HG02571 (cell line): ENCODE measurements around the gene IFITM1.
"Not testable (repeated sequence)": the region's sequence is repeated elsewhere in the genome, so short reads cannot be mapped to it uniquely, and the experiment has no call there.

Experiments used
- ATAC-seq: cut with Tn5 transposase; IDR thresholded peaks from one replicate; pipeline ENCODE4 v1.9.1; 2021; ENCODE audit warnings: mild to moderate bottlenecking, moderate library complexity; ENCODE audit not compliant: unreplicated experiment

Gene IFITM1

DNA sequence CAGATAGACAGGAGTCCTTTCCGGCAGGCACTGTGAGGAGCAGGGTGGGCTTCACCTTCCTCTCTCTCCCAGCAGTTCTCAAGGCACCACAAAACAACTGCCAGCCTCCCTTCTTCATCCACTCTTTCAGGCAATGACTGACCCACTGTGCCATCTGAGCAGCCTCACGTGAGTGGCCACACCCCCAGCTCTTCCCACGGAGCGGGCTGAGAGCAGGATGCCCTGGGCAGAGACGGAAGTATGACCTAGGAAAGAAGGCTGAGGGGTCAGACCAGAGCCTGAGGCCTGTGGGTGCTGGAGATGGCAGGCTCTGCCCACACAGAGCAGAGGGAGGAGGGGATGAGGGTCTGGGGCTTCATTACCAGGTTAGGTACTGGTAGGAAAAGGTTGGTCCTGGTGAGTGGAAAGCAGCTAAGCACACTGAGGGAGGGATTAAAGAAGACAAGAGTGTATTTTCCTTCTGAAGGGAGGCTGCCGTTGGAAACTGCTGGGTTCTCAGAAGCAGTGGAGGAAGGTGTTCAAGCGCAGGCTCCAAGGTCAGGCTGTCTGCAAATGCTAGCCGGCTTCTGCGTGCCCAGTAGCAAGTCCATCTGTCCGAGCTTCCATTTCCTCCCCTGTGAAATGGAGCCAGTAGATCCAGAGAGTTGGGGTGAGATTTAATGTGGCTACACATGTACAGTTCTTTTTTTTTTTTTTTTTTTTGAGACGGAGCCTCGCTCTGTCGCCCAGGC is 31.0 kb upstream of the IFITM1 start:
- ATAC-seq: no peak

DNA sequence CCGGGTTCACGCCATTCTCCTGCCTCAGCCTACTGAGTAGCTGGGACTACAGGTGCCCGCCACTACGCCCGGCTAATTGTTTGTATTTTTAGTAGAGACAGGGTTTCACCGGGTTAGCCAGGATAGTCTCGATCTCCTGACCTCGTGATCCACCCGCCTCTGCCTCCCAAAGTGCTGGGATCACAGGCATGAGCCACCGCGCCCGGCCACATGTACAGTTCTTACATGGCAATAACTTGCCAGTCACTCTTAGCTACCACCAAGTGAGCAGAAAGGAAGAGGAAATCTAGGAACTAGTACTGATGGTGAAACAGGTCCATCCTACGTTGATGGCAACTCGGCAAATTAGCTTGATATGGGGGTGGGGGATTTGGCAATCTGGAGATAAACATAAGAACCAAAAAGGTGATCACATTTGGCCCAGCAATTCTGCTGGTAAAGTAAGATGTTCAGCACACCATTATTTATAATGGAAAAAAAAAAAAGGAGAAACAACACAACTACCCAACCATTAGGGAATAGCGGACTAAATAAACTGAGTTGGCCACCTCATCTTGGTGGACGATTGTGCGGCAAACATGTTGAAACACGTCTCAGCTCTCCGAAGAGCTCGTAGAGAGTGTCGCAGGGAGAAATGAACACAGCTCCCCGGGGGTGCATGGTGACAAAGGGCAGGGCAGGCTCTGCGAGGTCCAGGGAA is 30.3 kb upstream of the IFITM1 start:
- ATAC-seq: no peak

DNA sequence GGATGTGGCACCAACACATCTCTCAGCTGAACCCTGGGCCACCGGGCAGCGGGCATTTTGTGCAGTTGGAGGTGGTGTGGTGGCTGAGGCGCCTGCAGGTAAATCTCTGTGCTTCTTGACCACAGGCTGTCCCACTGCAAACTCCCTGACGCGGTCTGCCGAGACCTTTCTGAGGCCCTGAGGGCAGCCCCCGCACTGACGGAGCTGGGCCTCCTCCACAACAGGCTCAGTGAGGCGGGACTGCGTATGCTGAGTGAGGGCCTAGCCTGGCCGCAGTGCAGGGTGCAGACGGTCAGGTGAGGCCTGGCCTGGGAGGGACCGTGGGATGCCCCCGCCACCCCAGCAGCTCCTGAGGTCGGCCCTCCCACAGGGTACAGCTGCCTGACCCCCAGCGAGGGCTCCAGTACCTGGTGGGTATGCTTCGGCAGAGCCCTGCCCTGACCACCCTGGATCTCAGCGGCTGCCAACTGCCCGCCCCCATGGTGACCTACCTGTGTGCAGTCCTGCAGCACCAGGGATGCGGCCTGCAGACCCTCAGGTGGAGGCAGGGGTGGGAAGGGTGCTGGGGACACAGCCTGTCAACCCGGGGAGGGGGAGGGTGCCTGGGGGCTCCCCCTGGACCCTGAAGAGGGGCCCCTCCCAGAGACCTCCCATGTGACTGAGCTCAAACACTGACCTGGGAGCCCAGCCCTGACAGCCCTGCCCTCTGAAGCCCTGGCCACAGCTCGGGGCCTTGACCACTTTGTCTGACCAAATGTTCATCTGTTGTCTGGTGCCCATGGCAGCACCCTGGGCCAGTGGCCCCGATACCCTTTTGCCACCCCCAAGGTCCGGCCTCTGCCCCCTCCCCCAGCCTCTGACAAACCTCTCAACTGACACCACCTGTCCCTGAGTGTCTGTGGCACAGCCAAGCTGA is 29.5 kb upstream of the IFITM1 start:
- ATAC-seq: no peak

DNA sequence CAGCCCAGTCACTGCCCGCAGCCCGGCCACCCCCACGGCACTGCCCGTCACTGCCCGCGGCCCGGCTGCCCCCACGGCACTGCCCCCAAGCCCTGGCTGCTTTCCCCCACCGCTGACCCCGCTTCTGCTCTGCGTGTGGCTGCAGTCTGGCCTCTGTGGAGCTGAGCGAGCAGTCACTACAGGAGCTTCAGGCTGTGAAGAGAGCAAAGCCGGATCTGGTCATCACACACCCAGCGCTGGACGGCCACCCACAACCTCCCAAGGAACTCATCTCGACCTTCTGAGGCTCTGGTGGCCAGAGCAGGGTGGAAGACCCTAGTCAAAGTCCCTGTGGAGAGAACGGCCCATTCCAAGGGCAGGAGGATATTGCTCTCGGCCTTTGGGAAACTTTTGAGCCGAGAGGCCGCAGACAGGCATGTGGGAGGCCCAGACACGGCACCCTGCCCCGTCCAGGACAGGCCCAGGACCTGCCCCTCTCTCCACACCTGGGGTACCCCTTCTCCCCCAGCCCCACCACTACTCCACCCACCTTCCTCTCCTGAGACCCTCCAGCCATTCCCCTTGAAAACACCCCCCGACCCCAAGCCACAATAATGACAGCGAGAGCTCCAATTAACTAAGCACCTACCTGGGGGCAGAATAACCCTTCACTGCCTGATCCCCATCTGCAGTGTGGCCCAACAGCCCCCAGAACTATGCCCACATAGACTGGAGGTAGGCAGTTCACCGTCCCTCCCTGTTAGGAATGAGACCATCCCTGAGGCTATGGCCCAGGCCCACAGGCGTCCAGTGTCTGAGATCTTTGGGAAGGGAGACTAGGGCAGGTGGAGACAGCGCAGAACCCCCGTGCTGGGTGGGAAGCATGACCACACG is 28.6 kb upstream of the IFITM1 start:
- ATAC-seq: no peak

DNA sequence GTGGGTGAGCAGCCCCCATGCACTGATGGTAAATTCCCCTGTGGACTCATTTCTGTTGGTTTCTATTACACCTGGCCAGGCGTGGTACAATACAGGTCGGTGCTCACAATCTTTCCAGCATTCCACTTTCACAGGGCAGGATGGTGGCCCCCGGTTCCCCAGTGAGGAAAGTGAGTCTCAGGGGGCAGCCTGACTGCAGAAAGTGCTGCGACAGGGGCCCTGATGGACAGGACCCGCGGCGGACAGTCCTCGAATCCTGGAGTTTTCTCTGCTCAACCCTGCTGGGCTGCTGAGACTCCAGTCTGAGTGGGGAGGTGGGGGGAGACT is 28.0 kb upstream of the IFITM1 start:
- ATAC-seq: no peak

DNA sequence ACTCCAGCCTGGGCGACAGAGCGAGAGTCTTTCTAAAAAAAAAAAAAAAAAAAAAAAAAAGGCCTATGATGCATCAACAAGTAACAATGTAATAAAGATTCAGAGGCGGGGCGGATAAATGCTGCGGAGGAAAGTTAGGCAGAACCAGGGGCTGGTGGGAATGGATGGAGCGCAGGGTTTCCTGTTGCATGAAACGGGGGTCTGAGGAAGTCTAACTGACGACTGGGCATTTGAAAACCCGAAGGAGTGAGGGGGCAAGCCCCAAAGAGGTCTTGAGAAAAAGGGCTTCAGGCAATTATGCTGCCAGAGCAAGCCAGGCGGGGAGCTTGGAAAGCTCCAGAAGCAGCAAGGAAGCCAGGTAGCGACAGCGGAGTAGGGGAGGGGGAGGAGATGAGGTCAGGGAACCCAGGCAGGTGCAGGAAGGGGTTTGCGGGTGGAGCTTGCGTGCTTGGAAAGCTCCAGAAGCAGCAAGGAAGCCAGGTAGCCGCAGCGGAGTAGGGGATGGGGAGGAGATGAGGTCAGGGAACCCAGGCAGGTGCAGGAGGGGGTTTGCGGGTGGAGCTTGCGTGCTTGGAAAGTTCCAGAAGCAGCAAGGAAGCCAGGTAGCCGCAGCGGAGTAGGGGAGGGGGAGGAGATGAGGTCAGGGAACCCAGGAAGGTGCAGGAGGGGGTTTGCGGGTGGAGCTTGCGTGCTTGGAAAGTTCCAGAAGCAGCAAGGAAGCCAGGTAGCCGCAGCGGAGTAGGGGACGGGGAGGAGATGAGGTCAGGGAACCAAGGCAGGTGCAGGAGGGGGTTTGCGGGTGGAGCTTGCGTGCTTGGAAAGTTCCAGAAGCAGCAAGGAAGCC is 26.6 kb upstream of the IFITM1 start:
- ATAC-seq: not testable (repeated sequence)

DNA sequence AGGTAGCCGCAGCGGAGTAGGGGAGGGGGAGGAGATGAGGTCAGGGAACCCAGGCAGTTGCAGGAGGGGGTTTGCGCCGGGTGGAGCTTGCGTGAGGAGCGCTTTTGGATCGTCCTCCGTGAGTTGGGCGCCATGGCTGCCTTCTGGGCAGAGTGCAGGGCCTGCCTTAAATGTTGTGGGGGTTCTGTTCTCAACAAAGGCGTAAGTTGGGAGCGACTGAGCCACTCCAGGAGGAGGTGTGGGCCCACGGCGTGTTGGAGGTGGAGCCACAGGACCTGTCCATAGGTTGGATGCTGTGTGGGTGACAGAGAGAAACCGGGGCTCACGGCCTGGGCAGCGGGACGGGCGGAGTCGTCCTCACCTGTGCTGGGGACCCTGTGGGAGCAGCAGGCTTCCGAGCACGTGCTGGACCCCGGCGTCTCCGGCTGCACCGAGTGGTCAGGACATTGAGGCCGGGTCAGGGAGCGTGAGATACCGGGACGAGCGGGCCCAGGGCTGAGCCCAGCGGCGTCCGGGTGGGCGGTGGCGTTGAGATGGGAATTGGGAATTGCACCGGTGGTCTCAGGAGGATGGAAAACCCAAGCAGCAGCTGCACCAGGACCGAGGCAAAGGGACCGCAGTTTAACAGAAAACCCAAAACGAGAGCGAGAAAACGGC is 25.9 kb upstream of the IFITM1 start:
- no peak for ATAC-seq

DNA sequence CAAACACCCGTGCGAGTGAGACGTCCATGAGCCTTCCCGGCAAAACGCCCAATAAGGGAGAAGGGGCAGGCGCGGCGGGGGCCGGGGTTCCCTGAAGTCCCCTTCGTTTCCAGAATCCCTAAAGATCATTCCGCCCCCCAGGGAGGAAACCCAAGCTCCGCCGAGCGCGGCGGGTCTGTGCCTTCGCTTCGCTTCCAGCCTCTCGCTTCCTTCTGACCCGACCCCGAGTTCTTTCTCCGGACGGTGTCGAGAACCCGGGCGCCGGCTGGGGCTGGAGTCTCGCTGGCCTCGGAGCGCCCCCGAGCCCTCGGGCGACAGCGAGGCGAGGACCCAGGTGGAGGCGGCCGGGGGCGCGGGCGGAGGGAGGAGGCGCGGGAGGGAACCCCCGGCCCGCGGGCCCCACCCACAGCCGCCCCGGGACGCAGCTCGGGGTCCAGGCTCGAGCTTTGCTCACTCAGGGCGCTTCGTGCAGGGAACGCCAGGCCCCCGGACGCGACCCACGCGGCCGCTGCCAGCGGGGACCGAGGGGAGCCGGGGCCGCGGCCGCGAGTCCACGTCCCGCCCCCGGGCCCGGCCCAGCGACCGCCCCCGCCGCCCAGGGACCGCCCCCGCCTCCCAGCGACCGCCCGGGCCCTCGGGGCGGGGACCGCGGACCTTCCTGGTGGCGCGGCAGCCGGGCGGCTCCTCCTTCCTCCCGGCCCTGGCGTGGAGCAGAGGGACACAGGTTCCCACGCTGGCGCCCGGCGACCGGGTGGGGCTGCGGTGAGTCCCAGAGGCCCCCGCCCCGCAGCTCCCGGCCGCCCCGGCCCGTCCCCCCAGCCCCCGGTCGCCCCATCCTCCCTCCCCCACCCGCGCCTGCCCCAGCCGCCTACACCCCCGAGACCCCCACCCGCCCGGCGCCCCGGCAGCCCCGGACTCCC is 25.1 kb upstream of the IFITM1 start, which contains the start of gene PGGHG:
Gene PGGHG, plus strand, starts transcription at position 649 of the 920 bp plus-strand sequence. CDS start 691 bp downstream, outside the sequence.
- ATAC-seq: no peak

DNA sequence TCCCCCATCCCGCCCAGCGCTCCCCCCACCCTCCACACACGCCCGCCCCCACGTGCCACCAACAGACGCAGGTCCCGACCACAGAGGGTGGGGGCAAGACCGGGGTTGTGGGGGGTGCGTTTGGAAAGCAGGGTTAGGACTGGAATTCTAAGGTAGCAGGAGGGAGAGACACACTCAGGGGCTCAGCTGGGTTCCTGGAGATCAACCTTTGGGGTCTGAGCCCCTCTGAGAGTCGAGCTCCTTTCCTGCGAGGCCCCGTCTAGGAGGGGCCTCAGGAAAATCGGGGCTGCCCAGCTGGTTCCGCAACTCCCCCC is 24.5 kb upstream of the IFITM1 start:
- no peak for ATAC-seq

DNA sequence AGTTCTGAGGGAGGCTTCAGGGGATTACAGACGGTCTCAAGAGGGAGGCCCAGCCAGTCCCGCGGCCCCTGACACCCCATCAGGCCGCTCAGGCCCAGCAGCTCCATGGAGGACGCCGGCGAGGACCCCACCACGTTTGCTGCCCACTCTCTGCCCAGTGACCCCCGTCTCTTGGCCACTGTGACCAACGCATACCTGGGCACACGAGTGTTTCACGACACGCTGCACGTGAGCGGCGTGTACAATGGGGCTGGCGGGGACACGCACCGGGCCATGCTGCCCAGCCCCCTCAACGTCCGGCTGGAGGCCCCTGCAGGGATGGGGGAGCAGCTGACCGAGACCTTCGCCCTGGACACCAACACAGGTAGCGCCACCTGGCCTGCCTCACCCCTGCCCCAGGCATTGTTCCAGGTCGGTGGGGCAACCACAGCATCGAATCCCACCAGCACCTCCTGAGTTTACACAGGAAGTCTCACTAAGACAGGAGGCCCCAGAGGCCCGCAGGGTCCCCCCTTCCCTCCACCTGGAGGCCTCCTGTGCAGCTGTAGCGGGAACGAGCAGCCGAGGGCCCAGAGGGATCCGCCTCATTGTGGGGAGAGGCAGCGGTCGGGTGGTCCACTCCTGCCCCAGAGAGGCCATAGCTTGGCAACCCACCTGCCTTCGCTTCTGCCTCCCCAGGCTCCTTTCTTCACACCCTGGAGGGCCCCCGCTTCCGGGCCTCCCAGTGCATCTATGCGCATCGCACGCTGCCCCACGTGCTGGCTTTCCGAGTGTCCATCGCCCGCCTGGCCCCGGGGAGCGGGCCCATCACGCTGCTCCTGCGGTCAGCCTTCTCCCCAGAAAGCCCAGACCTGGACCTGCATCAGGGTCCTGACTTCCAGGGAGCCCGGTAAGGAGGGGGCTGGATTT is 23.9 kb upstream of the IFITM1 start:
- no peak for ATAC-seq

DNA sequence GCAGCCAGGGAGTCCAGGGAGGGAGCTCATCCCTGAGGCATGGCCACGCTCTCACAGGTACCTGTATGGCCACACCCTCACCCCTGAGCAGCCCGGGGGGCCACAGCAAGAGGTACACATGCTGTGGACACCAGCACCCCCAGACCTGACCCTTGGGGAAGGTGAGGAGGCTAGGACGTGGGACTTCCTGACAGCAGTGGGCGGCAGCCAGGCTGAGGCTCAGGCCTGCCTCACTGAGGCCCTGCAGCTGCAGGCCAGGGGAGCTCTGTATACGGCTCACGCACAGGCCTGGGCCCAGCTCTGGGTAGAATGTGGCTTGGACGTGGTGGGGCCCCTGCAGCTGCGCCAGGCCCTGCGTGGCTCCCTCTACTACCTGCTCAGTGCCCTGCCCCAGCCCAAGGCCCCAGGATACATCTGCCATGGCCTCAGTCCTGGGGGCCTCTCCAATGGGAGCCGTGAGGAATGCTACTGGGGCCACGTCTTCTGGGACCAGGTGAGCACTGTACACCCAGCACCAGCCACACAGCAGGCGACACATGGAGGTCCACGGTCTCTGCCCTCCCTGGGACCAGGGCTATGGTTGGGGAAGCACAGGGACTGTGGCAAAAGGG is 23.1 kb upstream of the IFITM1 start:
- ATAC-seq: no peak

DNA sequence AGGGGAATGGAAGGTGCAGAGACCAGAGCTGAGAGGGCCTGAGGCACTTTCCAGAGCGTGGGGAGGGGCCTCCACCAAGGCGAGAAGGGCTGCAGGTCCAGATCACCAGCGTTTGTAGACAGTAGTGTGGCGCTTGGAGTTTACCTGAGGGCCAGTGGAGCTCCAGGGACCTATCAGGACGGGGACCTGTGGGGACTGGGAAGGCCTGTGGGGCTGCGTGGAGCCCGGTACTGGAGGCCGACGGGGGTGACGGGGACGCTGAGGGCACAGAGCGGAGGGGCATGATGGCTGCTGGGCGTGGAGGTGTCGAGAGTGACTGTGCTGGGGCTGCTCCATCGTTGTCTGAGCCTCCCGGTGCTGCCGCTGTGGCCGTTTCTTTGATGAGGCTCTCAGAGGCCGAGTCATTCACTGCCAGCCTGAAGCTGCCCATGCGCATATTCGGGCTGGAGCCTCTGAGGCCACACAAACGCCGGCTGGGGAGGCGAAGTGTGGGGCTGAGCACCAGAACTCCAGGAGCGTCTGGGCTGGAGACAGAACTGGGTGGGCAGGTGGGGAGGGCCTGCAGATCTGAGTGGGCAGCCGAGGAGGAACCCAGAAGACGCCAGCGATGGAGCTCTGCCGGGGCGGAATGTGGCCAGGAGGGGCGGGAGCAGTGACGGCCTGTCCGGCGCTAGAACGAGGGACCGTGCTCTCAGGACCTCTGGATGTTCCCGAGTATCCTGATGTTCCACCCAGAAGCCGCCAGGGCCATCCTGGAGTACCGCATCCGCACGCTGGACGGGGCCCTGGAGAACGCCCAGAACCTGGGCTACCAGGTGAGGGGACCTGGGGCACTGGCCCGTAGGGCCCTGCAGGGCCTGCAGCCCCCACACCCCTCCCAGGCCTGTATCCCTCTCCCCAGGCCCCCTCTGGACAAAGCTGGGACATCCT is 22.3 kb upstream of the IFITM1 start:
- ATAC-seq: no peak

DNA sequence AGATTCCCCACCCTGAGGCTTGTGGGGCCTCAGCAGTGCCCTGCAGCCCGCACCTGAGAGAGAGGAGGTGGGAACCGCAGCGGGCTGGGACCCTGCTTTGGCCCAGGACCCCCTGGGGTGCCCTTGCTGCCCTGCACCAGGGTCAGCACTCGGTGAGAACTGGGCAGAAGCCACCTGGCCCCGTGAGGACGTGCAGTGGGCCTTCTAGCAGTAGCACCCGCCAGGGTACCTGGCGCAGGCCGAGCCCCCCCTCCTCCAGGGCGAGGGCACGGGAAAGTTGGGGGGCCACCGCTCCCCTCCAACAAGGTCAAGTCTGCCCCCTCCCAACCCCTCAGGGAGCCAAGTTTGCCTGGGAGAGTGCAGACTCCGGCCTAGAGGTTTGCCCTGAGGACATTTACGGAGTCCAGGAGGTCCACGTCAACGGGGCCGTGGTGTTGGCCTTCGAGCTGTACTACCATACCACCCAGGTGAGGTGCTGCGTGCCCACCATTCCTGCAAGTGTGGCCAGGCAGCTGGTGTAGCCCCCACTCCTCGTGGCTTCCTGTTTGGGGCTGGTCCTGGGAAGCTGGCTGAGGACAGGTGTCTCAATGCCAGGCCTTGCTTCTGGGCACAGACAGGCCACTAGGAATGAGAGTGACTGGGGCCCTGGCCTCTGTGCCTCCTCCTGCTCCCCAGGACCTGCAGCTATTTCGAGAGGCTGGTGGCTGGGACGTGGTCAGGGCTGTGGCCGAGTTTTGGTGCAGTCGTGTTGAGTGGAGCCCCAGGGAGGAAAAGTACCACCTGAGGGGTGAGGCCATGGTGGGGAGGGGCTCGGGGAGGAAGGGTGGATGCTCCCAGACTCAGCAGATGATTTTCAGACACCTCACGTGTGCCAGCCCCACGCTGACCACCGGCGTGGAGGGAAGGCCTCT is 21.4 kb upstream of the IFITM1 start:
- no peak for ATAC-seq

DNA sequence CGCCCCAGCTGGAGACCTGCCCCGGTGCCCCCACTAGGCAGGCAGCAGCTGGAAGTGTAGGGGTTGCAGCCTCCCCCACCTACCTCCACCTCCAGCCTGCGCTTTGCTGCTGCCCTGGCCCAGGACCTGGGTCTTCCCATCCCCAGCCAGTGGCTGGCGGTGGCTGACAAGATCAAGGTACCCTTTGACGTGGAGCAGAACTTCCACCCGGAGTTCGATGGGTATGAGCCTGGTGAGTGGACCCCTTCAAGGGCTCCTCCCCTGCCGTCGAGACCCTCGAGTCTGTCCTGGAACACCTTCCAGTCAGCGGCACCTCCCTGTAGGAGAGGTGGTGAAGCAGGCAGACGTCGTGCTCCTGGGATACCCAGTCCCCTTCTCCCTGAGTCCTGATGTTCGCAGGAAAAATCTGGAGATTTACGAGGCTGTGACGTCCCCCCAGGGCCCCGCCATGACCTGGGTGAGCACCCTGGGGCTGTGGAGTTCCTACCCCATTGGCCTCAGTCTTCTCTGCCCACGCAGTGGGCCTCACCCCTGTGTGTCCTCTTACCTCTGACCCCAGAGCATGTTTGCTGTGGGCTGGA is 20.5 kb upstream of the IFITM1 start:
- no peak for ATAC-seq
